C1 segment of cervical spinal cord (tissue), 14 donors: ENCODE data around the gene MZF1.

Source experiments
- DNase-seq, 14 donors: peaks; one replicate each; lab custom pipeline; 2025; lab: John Stamatoyannopoulos, UW

MZF1 gene

DNA sequence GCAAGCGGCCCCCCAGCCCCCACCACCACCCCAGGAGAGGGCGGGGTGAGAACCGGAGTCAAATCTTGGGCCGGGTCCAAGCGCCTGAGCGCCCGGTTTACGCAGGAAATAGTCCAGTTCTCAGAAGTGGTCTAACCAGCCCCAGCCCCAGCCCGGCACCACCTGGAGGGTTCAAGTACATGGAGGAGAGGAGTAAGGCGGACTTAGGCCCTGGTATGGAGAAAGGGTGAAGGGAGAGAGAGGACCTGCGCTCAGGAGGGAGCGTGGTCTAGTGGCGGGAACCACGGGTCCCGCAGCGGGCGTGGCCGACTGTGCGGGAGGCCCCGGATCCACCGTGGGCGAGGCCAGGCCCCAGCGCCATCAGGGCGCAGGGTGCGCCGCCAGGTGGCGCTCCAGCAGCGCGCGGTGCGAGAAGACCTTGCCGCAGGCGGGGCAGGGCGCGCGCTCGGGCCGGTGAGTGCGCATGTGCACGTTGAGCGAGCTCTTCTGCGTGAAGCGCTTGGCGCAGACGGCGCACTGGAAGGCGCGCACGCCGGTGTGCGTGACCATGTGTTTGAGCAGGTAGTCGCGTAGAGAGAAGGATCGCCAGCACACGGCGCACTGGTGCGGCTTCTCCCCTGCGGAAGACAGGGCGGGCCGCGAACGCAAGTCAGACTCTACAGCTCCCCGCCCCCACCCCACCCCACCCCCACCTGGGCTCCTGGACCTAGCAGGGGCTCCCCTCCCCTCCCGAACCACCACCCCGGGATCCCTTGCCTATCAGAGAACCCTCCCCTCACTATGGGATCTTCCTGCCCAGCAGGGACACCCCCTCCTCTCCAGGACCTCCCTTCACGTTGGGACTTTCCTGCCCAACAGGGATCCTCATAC, 59.2 kb downstream of the MZF1 start:
- peak in 13 of 14 donors; percentile 7 to 78 (median 55) for DNase-seq

DNA sequence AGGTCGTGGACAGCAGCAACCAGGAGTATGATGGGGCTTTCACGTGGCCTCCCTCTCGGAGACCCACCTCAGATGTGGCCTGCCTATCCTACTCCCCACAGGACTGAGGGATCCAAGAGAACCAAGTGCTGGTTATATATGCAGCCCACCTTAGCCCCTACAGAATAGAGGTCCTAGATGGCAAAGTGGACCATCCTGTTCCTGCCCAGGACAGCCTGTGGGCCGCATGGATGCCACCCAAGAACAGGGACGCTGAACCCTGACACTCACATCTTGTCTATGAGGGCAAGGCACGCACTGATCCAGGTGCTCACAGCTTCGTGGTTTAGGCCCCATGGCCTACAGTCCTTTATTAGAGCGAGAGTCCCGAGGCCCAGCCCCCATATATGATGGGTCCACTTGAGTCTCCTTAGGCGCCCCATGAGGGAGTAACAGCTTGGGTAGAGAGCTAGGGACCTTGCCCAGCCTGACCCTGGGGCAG, 59.9 kb downstream of the MZF1 start:
- DNase-seq = no peak
